HEK293 (cell line): ENCODE measurements around the gene PNPO.
A peak's percentile ranks its signal among the peaks of the same experiment; 100 is the strongest.

Source experiments
- CTCF ChIA-PET: fragments of 350-600 bp; formaldehyde crosslinking; extraction: SDS; loops from one replicate; lab custom pipeline; 2021; ENCODE audit warnings: antibody characterized with exemption; lab: Yijun Ruan, JAX
- POLR2A ChIA-PET: fragments of 300-600 bp; formaldehyde crosslinking; extraction: SDS; loops from one replicate; lab custom pipeline; 2020; ENCODE audit warnings: antibody characterized with exemption, inconsistent platforms; lab: Yijun Ruan, JAX
- H3K27ac ChIP-seq: fragments of 200-500 bp; sonication (Bioruptor generic); 2 replicates; pipeline ENCODE4 v1.5.1; 2014; ENCODE audit warnings: low read depth, low read length, control low read depth, inconsistent platforms; ENCODE audit errors: extremely low read depth
- H3K36me3 ChIP-seq, 2 experiments: fragments of 200-500 bp in 1 of 2; sonication (Bioruptor generic) in 1 of 2; 1 replicate in 1 of 2; 2 replicates in 1 of 2; pipeline ENCODE4 v1.5.1; 2014 to 2017; ENCODE audit warnings: inconsistent platforms in 2 of 2, low read length in 2 of 2; ENCODE audit not compliant: control insufficient read depth in 2 of 2, insufficient read depth in 1 of 2
- H3K4me1 ChIP-seq: fragments of 200-500 bp; sonication (Bioruptor generic); 2 replicates; pipeline ENCODE4 v1.5.1; 2014; ENCODE audit warnings: mild to moderate bottlenecking, low read length, inconsistent platforms; ENCODE audit not compliant: control insufficient read depth, insufficient read depth
- H3K4me3 ChIP-seq: 2 replicates; pipeline ENCODE4 v1.5.1; 2011; ENCODE audit warnings: low read depth, mild to moderate bottlenecking, control low read depth, low read length, moderate library complexity
- H3K9me3 ChIP-seq: fragments of 200-500 bp; sonication (Bioruptor generic); 2 replicates; pipeline ENCODE4 v1.5.1; 2014; ENCODE audit warnings: low read depth, low read length, inconsistent platforms; ENCODE audit not compliant: control insufficient read depth, insufficient read depth
- BCL11B ChIP-seq: fragments of 450-650 bp; formaldehyde crosslinking; IDR thresholded peaks from 2 replicates; pipeline ENCODE4 v1.5.1; 2016; ENCODE audit warnings: low read depth, missing biosample characterization, missing genetic modification characterization
- BCL6B ChIP-seq: fragments of 450-650 bp; formaldehyde crosslinking; IDR thresholded peaks from 2 replicates; pipeline ENCODE4 v1.5.1; 2017; ENCODE audit warnings: missing biosample characterization, missing genetic modification characterization
- GLIS1 ChIP-seq: fragments of 450-650 bp; formaldehyde crosslinking; IDR thresholded peaks from 2 replicates; pipeline ENCODE4 v1.5.1; 2016; ENCODE audit warnings: missing biosample characterization, missing genetic modification characterization
- HOXD13 ChIP-seq: sonication (generic); formaldehyde crosslinking; IDR thresholded peaks from 2 replicates; pipeline ENCODE4 v1.8.0; 2022; ENCODE audit warnings: missing genetic modification reagents, borderline replicate concordance
- IKZF3 ChIP-seq: fragments of 450-650 bp; IDR thresholded peaks from 2 replicates; pipeline ENCODE4 v1.5.0; 2018; ENCODE audit warnings: missing biosample characterization, mild to moderate bottlenecking, missing genetic modification characterization, moderate library complexity
- KLF16 ChIP-seq: fragments of 450-650 bp; formaldehyde crosslinking; IDR thresholded peaks from 2 replicates; pipeline ENCODE4 v1.5.1; 2017; ENCODE audit warnings: missing biosample characterization, missing genetic modification characterization
- KLF9 ChIP-seq: fragments of 450-650 bp; formaldehyde crosslinking; IDR thresholded peaks from 2 replicates; pipeline ENCODE4 v1.5.1; 2016; ENCODE audit warnings: missing biosample characterization, missing genetic modification characterization, low read depth
- MEIS1 ChIP-seq: sonication (generic); formaldehyde crosslinking; IDR thresholded peaks from 2 replicates; pipeline ENCODE4 v1.8.1; 2022; ENCODE audit warnings: missing genetic modification reagents, mild to moderate bottlenecking, borderline replicate concordance
- PBX3 ChIP-seq: sonication (generic); formaldehyde crosslinking; IDR thresholded peaks from 2 replicates; pipeline ENCODE4 v1.8.1; 2022; ENCODE audit warnings: mild to moderate bottlenecking, moderate library complexity, missing genetic modification reagents
- PRDM1 ChIP-seq: fragments of 450-650 bp; formaldehyde crosslinking; IDR thresholded peaks from 2 replicates; pipeline ENCODE4; 2016; ENCODE audit warnings: missing biosample characterization, missing genetic modification characterization
- PRDM10 ChIP-seq: fragments of 450-650 bp; formaldehyde crosslinking; IDR thresholded peaks from 2 replicates; pipeline ENCODE4 v1.5.1; 2016; ENCODE audit warnings: missing biosample characterization, missing genetic modification characterization
- PRDM6 ChIP-seq: fragments of 450-650 bp; formaldehyde crosslinking; IDR thresholded peaks from 2 replicates; pipeline ENCODE4 v1.5.1; 2017; ENCODE audit warnings: missing biosample characterization, missing genetic modification characterization
- SP3 ChIP-seq: fragments of 450-650 bp; formaldehyde crosslinking; IDR thresholded peaks from 2 replicates; pipeline ENCODE4 v1.5.1; 2016; ENCODE audit warnings: missing biosample characterization, missing genetic modification characterization
- TCF7L2 ChIP-seq: IDR thresholded peaks from 2 replicates; pipeline ENCODE4 v1.6.1; 2011; ENCODE audit warnings: low read depth, mild to moderate bottlenecking, inconsistent platforms, low read length, moderate library complexity, borderline replicate concordance
- TRIM28 ChIP-seq: IDR thresholded peaks from 2 replicates; pipeline ENCODE4 v1.6.1; 2011; ENCODE audit warnings: low read length, control low read depth, borderline replicate concordance
- ZBTB7A ChIP-seq: fragments of 450-650 bp; formaldehyde crosslinking; IDR thresholded peaks from 2 replicates; pipeline ENCODE4 v1.5.1; 2016; ENCODE audit warnings: low read depth, missing biosample characterization, missing genetic modification characterization
- ZBTB8A ChIP-seq: fragments of 450-650 bp; formaldehyde crosslinking; IDR thresholded peaks from 2 replicates; pipeline ENCODE4 v1.5.1; 2016; ENCODE audit warnings: missing biosample characterization, missing genetic modification characterization
- ZEB2 ChIP-seq: fragments of 450-650 bp; formaldehyde crosslinking; IDR thresholded peaks from 2 replicates; pipeline ENCODE4 v1.5.1; 2016; ENCODE audit warnings: missing biosample characterization, missing genetic modification characterization
- ZFP3 ChIP-seq: fragments of 450-650 bp; formaldehyde crosslinking; IDR thresholded peaks from 2 replicates; pipeline ENCODE4 v1.5.1; 2016; ENCODE audit warnings: low read depth, missing biosample characterization, missing genetic modification characterization
- ZFP69B ChIP-seq: fragments of 450-650 bp; formaldehyde crosslinking; IDR thresholded peaks from 2 replicates; pipeline ENCODE4 v1.5.1; 2016; ENCODE audit warnings: missing biosample characterization, missing genetic modification characterization
- ZIC2 ChIP-seq: fragments of 450-650 bp; formaldehyde crosslinking; IDR thresholded peaks from 2 replicates; pipeline ENCODE4 v1.5.1; 2016; ENCODE audit warnings: missing biosample characterization, missing genetic modification characterization
- ZNF121 ChIP-seq: fragments of 450-650 bp; formaldehyde crosslinking; IDR thresholded peaks from 2 replicates; pipeline ENCODE4 v1.5.1; 2016; ENCODE audit warnings: missing biosample characterization, missing genetic modification characterization
- ZNF274 ChIP-seq, 2 experiments: fragments of 200-500 bp in 1 of 2; fragments of 450-650 bp in 1 of 2; sonication (Bioruptor generic) in 1 of 2; formaldehyde crosslinking in 1 of 2; IDR thresholded peaks; 2 replicates each; pipeline versions ENCODE4 v1.5.1 to v1.6.1; 2014 to 2016; ENCODE audit warnings: borderline replicate concordance in 1 of 2, inconsistent platforms in 1 of 2, low read length in 1 of 2, missing biosample characterization in 1 of 2, missing genetic modification characterization in 1 of 2
- ZNF335 ChIP-seq: fragments of 450-650 bp; formaldehyde crosslinking; conservative IDR thresholded peaks from 2 replicates; pipeline ENCODE4 v1.5.1; 2016; ENCODE audit warnings: missing biosample characterization, missing genetic modification characterization
- ZNF366 ChIP-seq: fragments of 450-650 bp; formaldehyde crosslinking; conservative IDR thresholded peaks from 2 replicates; pipeline ENCODE4 v1.5.1; 2016; ENCODE audit warnings: missing biosample characterization, missing genetic modification characterization
- ZNF394 ChIP-seq: fragments of 450-650 bp; formaldehyde crosslinking; IDR thresholded peaks from 2 replicates; pipeline ENCODE4 v1.5.1; 2016; ENCODE audit warnings: missing biosample characterization, missing genetic modification characterization, mild to moderate bottlenecking, moderate library complexity, borderline replicate concordance
- ZNF596 ChIP-seq: fragments of 450-650 bp; IDR thresholded peaks from 2 replicates; pipeline ENCODE4 v1.5.0; 2018; ENCODE audit warnings: missing biosample characterization, mild to moderate bottlenecking, missing genetic modification characterization, moderate library complexity
- ZNF600 ChIP-seq: fragments of 450-650 bp; formaldehyde crosslinking; IDR thresholded peaks from 2 replicates; pipeline ENCODE4 v1.5.1; 2016; ENCODE audit warnings: missing biosample characterization, missing genetic modification characterization

PNPO gene

GRCh38 chr17:47955497-47956461, 14.4 kb downstream of the PNPO start:
- ChIA-PET POLR2A (interaction anchor here (0.6 to 4.0 kb wide), 6 partner anchors 9 to 66 kb away, joined by 3 to 26 read pairs (median 6); partner anchors contain the start of genes CDK5RAP3 and PNPO), CTCF (interaction anchor here (0.7 to 22.4 kb wide), 10 partner anchors 8 to 110 kb away, joined by 3 to 592 read pairs (median 6); partner anchors contain the start of genes CDK5RAP3 and PNPO)
- H3K36me3 ChIP-seq: peaks cover 6 to 25% of the 10 kb centered on the region in 2 experiments; a peak in 2 of 3 replicates
- H3K4me3 ChIP-seq: no peak overlapping the region
- no peaks in the 10 kb centered on the region for H3K9me3 ChIP-seq
- H3K27ac ChIP-seq: no peak overlapping the region
- H3K4me1 ChIP-seq: peaks cover 28% of the 10 kb centered on the region
- peak; percentile 53 for TF ChIP-seq ZNF335 (tag by site-specific recombination)
- peak; percentile 58 for TF ChIP-seq PRDM1 (tag by site-specific recombination)
- peak; percentile 41 for TF ChIP-seq ZIC2 (tag by site-specific recombination)
- TF ChIP-seq KLF9 (tag by site-specific recombination): no peak
- no peak for TF ChIP-seq PRDM6 (tag by site-specific recombination)
- peak; percentile 65 for TF ChIP-seq GLIS1 (tag by site-specific recombination)
- no peak for TF ChIP-seq SP3 (tag by site-specific recombination)
- 0 out of 2 replicates have a peak, but pooled peaks have one; percentile 37 for TF ChIP-seq ZNF600 (tag by site-specific recombination)
- no peak for TF ChIP-seq ZFP3 (tag by site-specific recombination)
- 0 out of 2 replicates have a peak, but pooled peaks have one; percentile 15 for TF ChIP-seq ZBTB8A
- TF ChIP-seq ZNF366 (tag by site-specific recombination): no peak
- peak; percentile 87 for TF ChIP-seq PRDM10 (tag by site-specific recombination)
- TF ChIP-seq HOXD13 (CRISPR knock-in tag): no peak
- TF ChIP-seq BCL11B (tag by site-specific recombination): no peak
- no peak for TF ChIP-seq ZNF274 (IDR thresholded peaks at IDR 0.05; ENCODE audit: low read length)
- TF ChIP-seq ZNF274 (tag by site-specific recombination; IDR thresholded peaks at IDR 0.05; ENCODE audit: borderline replicate concordance): no peak
- no peak for TF ChIP-seq ZBTB7A (tag by site-specific recombination)
- TF ChIP-seq TCF7L2: no peak
- TF ChIP-seq ZNF121 (tag by site-specific recombination): peak; percentile 78
- no peak for TF ChIP-seq BCL6B (tag by site-specific recombination)
- TF ChIP-seq PBX3 (CRISPR knock-in tag): no peak
- no peak for TF ChIP-seq ZEB2
- no peak for TF ChIP-seq ZFP69B
- TF ChIP-seq IKZF3 (tag by site-specific recombination): 0 out of 2 replicates have a peak, but pooled peaks have one; percentile 34
- TF ChIP-seq MEIS1 (CRISPR knock-in tag): no peak
- no peak for TF ChIP-seq TRIM28
- TF ChIP-seq ZNF596 (tag by site-specific recombination): no peak
- no peak for TF ChIP-seq ZNF394 (tag by site-specific recombination)
- TF ChIP-seq KLF16: no peak
